ENCODE results near the gene NMRAL1.

- TF ChIP-seq CTCF (IDR thresholded peaks at IDR 0.05) (no peak), EZH2 (IDR thresholded peaks at IDR 0.05; ENCODE audit: borderline replicate concordance, insufficient read depth, low read depth, low read length, poor library complexity, severe bottlenecking) (no peak)
Observed at GRCh38 chr16:4437366-4437765, 37.1 kb downstream of the NMRAL1 start.

All from B cell (primary cell).